Measurements from ENCODE around the gene RNF14. TPM values are rescaled to one million over a fixed set of nuclear protein-coding genes. Genes with fewer than 3 reads are reported as not detected.
A peak's percentile ranks its signal among the peaks of the same experiment; 100 is the strongest.

Gene RNF14
- total RNA-seq, 1 experiment from 2014 or later = 20.5 TPM

GRCh38 chr5:141992349-141992963 lies 23.6 kb downstream of the RNF14 start:
- Mint-ChIP-seq H3K4me1 (no peaks in the 10 kb centered on the region), H3K36me3 (peaks cover 20% of the 10 kb centered on the region), H3K27ac (no peak overlapping the region), H3K9me3 (no peaks in the 10 kb centered on the region), H3K4me3 (no peak overlapping the region), H3K27me3 (ENCODE audit: low read depth) (no peaks in the 10 kb centered on the region)
- DNase-seq (ENCODE audit: low spot score) = peak; percentile 78
- no peak for TF ChIP-seq IRF1 (CRISPR knock-in tag; IDR thresholded peaks at IDR 0.05)
- peak; percentile 62 for TF ChIP-seq CTCF (IDR thresholded peaks at IDR 0.05)
- ChIA-PET CTCF (interaction anchor here (0.6 to 5.7 kb wide), 7 partner anchors 20 to 702 kb away, joined by 3 to 48 read pairs (median 3); partner anchors contain the start of genes GNPDA1, NDFIP1 and RNF14), POLR2A (no interaction called here)
- peak; percentile 50 for ATAC-seq

GRCh38 chr5:141994511-141995136 lies 25.7 kb downstream of the RNF14 start:
- DNase-seq (ENCODE audit: low spot score) (no peak), ATAC-seq (no peak)
- POLR2A ChIA-PET = interaction anchor here (0.6 kb wide), 1 partner anchor 69 kb away, joined by 3 read pairs; no protein-coding TSS in a partner anchor
- Mint-ChIP-seq H3K27me3 (ENCODE audit: low read depth) (no peaks in the 10 kb centered on the region), H3K4me3 (no peak overlapping the region), H3K27ac (peak overlapping the region; percentile 18), H3K4me1 (no peaks in the 10 kb centered on the region), H3K9me3 (peaks cover 4% of the 10 kb centered on the region; the same call in 1 of the 2 replicates), H3K36me3 (peaks cover 25% of the 10 kb centered on the region)
- CTCF ChIA-PET = interaction anchor here (1.8 to 1.9 kb wide), 2 partner anchors 17 to 149 kb away, joined by 7 to 12 read pairs; partner anchors contain the start of gene GNPDA1
- TF ChIP-seq ERG (CRISPR knock-in tag; IDR thresholded peaks at IDR 0.05) (no peak), HMGXB4 (CRISPR knock-in tag; IDR thresholded peaks at IDR 0.05) (no peak), GRHL2 (CRISPR knock-in tag; IDR thresholded peaks at IDR 0.05; ENCODE audit: insufficient replicate concordance, severe bottlenecking) (no peak)

GRCh38 chr5:141995656-141996055 lies 26.8 kb downstream of the RNF14 start:
- Mint-ChIP-seq H3K27me3 (ENCODE audit: low read depth) (no peaks in the 10 kb centered on the region), H3K36me3 (peaks cover 33% of the 10 kb centered on the region), H3K9me3 (peaks cover 4% of the 10 kb centered on the region; the same call in 1 of the 2 replicates), H3K27ac (no peak overlapping the region), H3K4me3 (no peak overlapping the region), H3K4me1 (no peaks in the 10 kb centered on the region)
- POLR2A ChIA-PET = no interaction called here
- ATAC-seq (no peak), DNase-seq (ENCODE audit: low spot score) (no peak)
- CTCF ChIA-PET = interaction anchor here (0.7 to 1.8 kb wide), 4 partner anchors 26 to 171 kb away, joined by 3 to 7 read pairs (median 4); partner anchors contain the start of gene RNF14
- TF ChIP-seq PREB (CRISPR knock-in tag; IDR thresholded peaks at IDR 0.05; ENCODE audit: borderline replicate concordance) = no peak
- no peak for TF ChIP-seq ERG (CRISPR knock-in tag; IDR thresholded peaks at IDR 0.05)
- TF ChIP-seq MLX (CRISPR knock-in tag; IDR thresholded peaks at IDR 0.05) = no peak
- TF ChIP-seq SOX15 (CRISPR knock-in tag; IDR thresholded peaks at IDR 0.05) = no peak
- no peak for TF ChIP-seq ATF6 (CRISPR knock-in tag; IDR thresholded peaks at IDR 0.05)
- no peak for TF ChIP-seq FOXK1 (CRISPR knock-in tag; IDR thresholded peaks at IDR 0.05)
- TF ChIP-seq ZBTB43 (CRISPR knock-in tag; IDR thresholded peaks at IDR 0.05) = no peak
- no peak for TF ChIP-seq NR3C1 (CRISPR knock-in tag; conservative IDR thresholded peaks at IDR 0.05; ENCODE audit: low read depth)
- TF ChIP-seq MAX (CRISPR knock-in tag; IDR thresholded peaks at IDR 0.05) = no peak
- no peak for TF ChIP-seq CDX4 (CRISPR knock-in tag; IDR thresholded peaks at IDR 0.05; ENCODE audit: borderline replicate concordance)
